ENCODE results near the gene STIP1.
"Not testable (repeated sequence)": the region's sequence is repeated elsewhere in the genome, so short reads cannot be mapped to it uniquely, and the experiment has no call there.

STIP1 gene

GRCh38 chr11:64161037-64161436, 24.9 kb upstream of the STIP1 start:
- DNase-seq (ENCODE audit: low read depth in 2 of 2) = no peak
- TF ChIP-seq, protein P1, sequence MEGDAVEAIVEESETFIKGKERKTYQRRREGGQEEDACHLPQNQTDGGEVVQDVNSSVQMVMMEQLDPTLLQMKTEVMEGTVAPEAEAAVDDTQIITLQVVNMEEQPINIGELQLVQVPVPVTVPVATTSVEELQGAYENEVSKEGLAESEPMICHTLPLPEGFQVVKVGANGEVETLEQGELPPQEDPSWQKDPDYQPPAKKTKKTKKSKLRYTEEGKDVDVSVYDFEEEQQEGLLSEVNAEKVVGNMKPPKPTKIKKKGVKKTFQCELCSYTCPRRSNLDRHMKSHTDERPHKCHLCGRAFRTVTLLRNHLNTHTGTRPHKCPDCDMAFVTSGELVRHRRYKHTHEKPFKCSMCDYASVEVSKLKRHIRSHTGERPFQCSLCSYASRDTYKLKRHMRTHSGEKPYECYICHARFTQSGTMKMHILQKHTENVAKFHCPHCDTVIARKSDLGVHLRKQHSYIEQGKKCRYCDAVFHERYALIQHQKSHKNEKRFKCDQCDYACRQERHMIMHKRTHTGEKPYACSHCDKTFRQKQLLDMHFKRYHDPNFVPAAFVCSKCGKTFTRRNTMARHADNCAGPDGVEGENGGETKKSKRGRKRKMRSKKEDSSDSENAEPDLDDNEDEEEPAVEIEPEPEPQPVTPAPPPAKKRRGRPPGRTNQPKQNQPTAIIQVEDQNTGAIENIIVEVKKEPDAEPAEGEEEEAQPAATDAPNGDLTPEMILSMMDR (IDR thresholded peaks at IDR 0.05; ENCODE audit: low read depth, low read length) = no peak
- no peak overlapping the region for H3K4me3 ChIP-seq (replicated peaks in 1 of 2; ENCODE audit: low read depth in 2 of 2, low read length in 2 of 2)

DNA sequence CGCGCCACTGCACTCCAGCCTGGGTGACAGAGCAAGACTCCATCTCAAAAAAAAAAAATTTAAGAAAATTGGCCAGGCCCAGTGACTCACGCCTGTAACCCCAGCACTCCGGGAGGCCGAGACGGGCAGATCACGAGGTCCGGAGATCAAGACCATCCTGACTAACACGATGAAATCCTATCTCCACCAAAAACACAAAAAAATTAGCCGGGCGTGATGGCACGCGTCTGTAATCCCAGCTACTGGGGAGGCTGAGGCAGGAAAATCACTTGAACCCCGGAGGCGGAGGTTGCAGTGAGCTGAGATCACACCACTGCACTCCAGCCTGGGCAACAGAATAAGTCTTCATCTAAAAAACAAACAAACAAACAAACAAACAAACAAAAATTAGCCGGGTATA, 23.2 kb upstream of the STIP1 start:
- H3K4me3 ChIP-seq (replicated peaks in 1 of 2; ENCODE audit: low read depth in 2 of 2, low read length in 2 of 2); DNase-seq (ENCODE audit: low read depth in 2 of 2): not testable (repeated sequence)

DNA sequence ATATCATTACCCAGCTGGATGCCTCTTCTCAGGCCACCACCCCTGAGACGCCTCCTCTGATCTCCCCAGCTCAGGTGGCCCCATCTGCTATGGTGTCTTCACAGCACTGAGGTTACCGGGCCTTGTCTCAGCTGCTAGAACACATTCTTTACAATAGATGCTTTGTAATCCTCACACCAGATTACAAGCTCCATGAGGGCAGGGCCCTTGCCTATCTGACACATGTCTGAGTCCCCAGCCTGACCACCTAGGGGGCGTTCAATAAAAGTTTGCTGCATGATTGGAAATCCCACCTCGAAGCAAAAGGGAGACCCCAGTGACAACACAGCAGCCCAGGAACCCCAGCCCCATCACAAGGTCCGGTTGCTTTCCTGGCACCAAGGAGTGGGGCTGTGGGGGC, 22.0 kb upstream of the STIP1 start:
- no peak for DNase-seq (ENCODE audit: low read depth in 2 of 2)
- TF ChIP-seq, protein P1 (IDR thresholded peaks at IDR 0.05; ENCODE audit: low read depth, low read length) = no peak
- no peak overlapping the region for H3K4me3 ChIP-seq (replicated peaks in 1 of 2; ENCODE audit: low read depth in 2 of 2, low read length in 2 of 2)

DNA sequence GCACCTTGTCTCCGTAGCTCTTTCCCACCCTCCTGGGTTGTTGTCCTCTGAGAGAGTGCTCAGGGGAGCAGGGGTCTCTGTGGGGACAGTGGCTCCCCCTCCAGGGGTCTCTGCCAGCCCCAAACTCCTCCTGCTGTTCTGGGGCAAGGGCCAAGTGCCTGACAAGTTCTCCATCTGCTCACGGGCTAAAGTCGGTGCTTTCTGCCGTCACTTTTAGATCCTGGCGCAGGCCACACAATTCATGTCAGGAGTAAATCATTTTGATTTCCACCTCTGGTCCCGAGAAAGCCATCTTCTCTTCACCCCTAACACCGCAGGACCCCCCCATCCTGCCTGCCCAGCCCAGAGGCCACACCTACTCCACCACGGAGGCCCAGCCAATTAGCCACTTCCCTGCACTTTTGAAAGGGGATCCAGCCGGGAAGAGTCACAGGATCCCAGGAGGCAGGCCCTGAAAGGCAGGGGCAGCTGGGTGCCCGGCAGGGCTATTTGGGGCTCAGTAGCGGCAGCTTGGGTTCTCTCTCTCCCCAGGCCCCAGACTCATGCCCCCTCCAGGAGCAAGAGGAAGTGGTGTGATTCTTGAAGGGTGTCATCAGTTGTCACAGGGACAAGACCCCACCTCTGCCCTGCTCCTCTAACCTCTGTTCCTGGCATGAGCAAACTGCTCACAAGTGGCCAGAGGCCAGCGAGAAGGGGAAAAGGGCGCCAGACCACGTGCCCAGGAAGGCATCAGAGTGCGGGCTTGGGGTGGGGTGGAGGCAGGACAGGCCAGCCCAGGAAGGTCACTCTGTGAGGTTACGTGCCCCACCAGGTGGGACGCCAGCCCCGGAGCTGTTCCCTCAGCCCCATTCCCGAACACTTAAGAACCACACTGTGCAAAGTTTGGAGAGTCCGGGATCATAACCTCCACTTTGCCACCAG, 21.3 kb upstream of the STIP1 start:
- TF ChIP-seq, protein P1 (IDR thresholded peaks at IDR 0.05; ENCODE audit: low read depth, low read length) = no peak
- no peak for DNase-seq (ENCODE audit: low read depth in 2 of 2)
- H3K4me3 ChIP-seq (replicated peaks in 1 of 2; ENCODE audit: low read depth in 2 of 2, low read length in 2 of 2) = peak overlapping the region; percentile 64 to 65

GRCh38 chr11:64165481-64165841, 20.5 kb upstream of the STIP1 start:
- DNase-seq (ENCODE audit: low read depth in 2 of 2) = no peak
- TF ChIP-seq, protein P1 (IDR thresholded peaks at IDR 0.05; ENCODE audit: low read depth, low read length) = no peak
- H3K4me3 ChIP-seq (replicated peaks in 1 of 2; ENCODE audit: low read depth in 2 of 2, low read length in 2 of 2) = peak overlapping the region; percentile 64 to 65

DNA sequence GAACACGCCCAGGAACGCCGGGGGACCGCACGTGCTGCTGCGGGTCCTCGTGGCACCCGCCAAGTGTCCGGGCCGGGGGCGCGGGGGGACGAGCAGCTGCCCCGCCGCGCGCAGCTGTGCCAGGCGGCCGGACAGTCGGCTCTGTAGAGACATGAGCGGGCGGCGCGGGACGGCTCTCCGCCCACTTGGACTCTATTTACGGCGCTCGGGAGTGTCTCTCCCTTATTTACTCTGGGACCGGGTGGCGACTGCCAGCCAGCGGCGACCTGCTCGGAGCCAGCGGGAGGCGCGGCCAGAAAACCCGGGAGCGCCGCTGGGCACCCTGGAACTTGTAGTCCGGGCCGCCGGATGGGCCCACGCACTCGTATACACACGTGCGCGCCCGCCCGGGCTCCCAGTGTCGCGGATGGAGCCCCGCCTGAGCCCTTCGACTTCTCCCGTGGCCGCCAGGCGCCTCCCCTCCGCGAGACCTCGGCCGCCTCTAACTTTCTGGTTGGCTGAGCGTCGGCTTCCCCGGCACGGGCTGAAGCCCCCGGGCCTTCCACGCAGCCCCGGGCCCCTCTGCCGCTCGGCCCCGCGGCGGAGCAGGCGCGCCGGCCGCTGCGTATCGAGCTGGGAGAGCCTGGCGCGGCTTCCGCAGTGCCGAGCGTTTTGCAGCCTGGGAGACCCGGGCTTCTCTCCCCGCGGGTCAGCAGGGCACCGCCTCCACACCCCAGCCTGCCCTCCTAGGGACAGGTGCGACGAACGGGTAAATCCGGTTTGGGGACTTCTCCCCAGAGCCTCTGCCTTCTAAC, 19.9 kb upstream of the STIP1 start, which contains the start of gene MACROD1:
TSS of gene MACROD1 (minus strand) at position 272 of the 794 bp plus-strand sequence. CDS start at position 153, 119 bp downstream.
- DNase-seq (ENCODE audit: low read depth in 2 of 2) = peak; percentile 78 to 85

More for the DNA sequence above, 19.9 kb upstream of the STIP1 start, which contains the start of gene MACROD1:
- H3K4me3 ChIP-seq (replicated peaks in 1 of 2; ENCODE audit: low read depth in 2 of 2, low read length in 2 of 2) = peak within 1 kb of the TSS; percentile 64 to 65
- TF ChIP-seq, protein P1 (IDR thresholded peaks at IDR 0.05; ENCODE audit: low read depth, low read length) = no peak

All from cardiac fibroblast (primary cell).